Measurements from ENCODE around the gene WNT2. TPM values are rescaled to one million over a fixed set of nuclear protein-coding genes. Genes with fewer than 3 reads are reported as not detected.
"Not testable (repeated sequence)": the region's sequence is repeated elsewhere in the genome, so short reads cannot be mapped to it uniquely, and the experiment has no call there.

The WNT2 gene
- total RNA-seq, 2 experiments from 2014 or later = not detected

DNA sequence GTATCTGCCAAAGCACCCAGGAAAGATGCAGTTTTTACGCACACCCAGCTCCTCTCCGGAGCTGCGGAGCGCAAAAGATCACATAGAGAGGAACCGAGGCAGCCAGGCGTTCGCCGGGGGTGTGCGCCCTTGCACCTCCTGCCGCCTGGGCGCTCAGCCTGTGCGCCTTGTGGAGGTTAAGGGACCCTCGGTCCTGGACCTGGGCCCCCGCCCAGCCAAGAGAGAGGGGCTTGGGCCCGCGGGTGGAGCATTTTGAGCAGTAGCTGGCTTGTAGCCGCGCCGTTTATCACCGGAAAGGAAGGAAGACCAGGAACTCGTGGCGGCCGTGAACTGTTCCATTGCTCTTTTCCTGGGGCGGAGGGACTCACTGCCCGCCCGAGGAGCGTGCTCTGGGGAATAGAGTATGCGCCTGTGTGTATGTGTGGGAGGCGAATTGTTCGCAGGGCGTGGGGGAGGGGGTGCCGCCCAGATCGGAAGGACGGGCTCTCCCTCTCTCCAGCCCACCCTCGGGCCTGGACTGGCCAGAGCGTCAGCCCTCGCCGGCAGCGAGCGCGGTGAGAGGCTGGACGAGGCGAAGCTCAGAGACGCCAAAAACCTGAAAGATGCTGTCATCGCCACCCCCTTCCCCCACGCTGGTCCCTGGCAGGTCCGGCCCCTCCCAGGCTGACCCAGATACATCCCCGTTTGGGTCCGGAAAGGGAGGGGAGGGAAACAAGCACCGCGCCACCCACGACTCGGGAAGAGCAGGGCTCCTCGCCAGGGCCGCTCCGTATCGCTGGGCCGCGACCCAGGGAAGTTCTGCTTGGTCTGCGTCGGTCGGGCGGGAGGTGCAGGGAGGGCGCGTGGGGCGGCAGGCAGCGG is 1.2 kb upstream of the WNT2 start:
- POLR2A ChIA-PET = no interaction called here
- ATAC-seq (ENCODE audit: low read depth) (no peak), DNase-seq (no peak)
- H3K9me3 Mint-ChIP-seq = no peaks in the 10 kb centered on the region
- H3K4me1 Mint-ChIP-seq = no peaks in the 10 kb centered on the region
- H3K27me3 Mint-ChIP-seq = peaks cover 58% of the 10 kb centered on the region
- H3K36me3 Mint-ChIP-seq = peaks cover 2% of the 10 kb centered on the region
- peak overlapping the region; percentile 16 for H3K4me3 Mint-ChIP-seq
- H3K27ac Mint-ChIP-seq = no peak overlapping the region

GRCh38 chr7:117323305-117323850 is 520 bp upstream of the WNT2 start:
- H3K9me3 Mint-ChIP-seq = no peaks in the 10 kb centered on the region
- H3K27ac Mint-ChIP-seq = no peak overlapping the region
- ATAC-seq (ENCODE audit: low read depth) (no peak), DNase-seq (no peak)
- peaks cover 2% of the 10 kb centered on the region for H3K36me3 Mint-ChIP-seq
- POLR2A ChIA-PET = no interaction called here
- H3K4me1 Mint-ChIP-seq = no peaks in the 10 kb centered on the region
- H3K27me3 Mint-ChIP-seq = peaks cover 63% of the 10 kb centered on the region
- peak overlapping the region; percentile 16 for H3K4me3 Mint-ChIP-seq

DNA sequence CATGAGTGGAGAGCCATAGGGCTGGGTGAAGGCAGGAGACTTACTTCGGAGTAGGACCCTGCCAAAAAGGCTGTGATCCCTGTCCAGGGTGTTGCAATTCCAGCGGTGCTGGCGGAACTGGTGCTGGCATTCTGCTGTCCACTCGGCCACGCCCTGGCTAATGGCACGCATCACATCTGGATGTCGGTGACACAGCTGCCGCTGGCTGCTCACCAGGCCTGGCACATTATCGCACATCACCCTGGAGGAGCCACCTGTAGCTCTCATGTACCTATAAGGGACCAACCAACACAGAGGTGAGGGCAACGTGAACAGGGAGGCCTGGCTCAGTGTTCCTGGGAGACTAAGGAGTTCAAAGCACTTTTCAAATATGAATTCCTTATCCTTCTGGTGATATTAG is 2.3 kb downstream of the WNT2 start:
- ATAC-seq (ENCODE audit: low read depth) (no peak), DNase-seq (no peak)
- Mint-ChIP-seq H3K4me3 (no peak overlapping the region), H3K27me3 (peaks cover 50% of the 10 kb centered on the region), H3K4me1 (no peaks in the 10 kb centered on the region), H3K36me3 (peaks cover 2% of the 10 kb centered on the region), H3K27ac (no peak overlapping the region), H3K9me3 (no peaks in the 10 kb centered on the region)
- POLR2A ChIA-PET = no interaction called here

- Mint-ChIP-seq H3K4me3 (no peak overlapping the region), H3K27me3 (peaks cover 42% of the 10 kb centered on the region), H3K9me3 (no peaks in the 10 kb centered on the region), H3K27ac (no peak overlapping the region), H3K4me1 (no peaks in the 10 kb centered on the region), H3K36me3 (peaks cover 2% of the 10 kb centered on the region)
- POLR2A ChIA-PET = no interaction called here
- no peak for ATAC-seq (ENCODE audit: low read depth)
- no peak for DNase-seq
Measured at GRCh38 chr7:117319181-117319580, 3.7 kb downstream of the WNT2 start.

GRCh38 chr7:117313582-117313981 is 9.3 kb downstream of the WNT2 start:
- no peaks in the 10 kb centered on the region for H3K4me1 Mint-ChIP-seq
- ATAC-seq (ENCODE audit: low read depth) (no peak), DNase-seq (no peak)
- POLR2A ChIA-PET = no interaction called here
- H3K9me3 Mint-ChIP-seq = no peaks in the 10 kb centered on the region
- H3K27ac Mint-ChIP-seq = no peak overlapping the region
- H3K27me3 Mint-ChIP-seq = peaks cover 3% of the 10 kb centered on the region
- H3K36me3 Mint-ChIP-seq = no peaks in the 10 kb centered on the region
- H3K4me3 Mint-ChIP-seq = no peak overlapping the region

DNA sequence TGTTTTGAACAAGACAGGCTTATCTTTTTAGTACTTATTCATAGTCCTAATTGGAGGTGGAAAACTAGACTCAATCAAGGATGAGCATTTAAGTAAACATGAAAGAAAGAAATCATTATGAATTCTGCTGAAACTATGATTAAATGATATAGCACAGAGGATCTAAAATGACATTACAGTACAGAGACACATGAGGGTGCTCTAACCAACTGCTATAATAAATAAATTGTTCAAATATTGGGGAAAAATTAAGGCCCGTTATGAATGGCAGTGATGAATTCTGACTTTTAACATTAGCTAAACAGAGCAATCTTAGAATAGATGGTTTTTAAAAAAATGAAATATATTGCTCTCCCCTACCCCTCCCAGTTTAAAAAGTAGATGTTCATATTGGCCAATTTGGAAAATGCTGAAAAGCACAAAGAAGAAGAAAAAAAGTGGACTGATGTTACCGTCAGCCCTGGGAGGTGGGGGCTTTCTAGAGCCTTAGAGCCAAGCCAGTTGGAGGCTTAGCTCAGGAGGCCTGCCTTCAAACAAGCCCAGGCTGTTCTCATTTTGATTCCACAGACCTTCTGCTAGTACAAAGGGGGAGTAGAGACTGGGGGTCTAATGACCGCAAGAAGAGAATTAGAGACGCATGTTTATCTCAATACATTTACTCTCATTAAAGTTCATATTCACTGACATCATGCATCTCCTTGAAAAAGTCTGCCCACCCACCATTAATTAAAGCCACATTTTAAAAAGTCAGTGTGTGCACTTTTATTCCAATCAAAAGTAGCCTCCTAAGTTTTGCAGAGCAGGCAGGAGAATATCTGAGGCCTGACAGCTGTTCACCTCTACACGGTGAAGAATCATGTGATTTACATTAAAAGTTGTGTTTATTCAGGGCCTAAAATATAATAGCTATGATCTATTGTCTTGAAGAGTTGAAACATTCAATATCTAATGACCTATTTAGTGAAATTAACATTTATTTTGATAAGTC is 10.0 kb downstream of the WNT2 start:
- Mint-ChIP-seq H3K4me3 (no peak overlapping the region), H3K4me1 (no peaks in the 10 kb centered on the region), H3K36me3 (no peaks in the 10 kb centered on the region), H3K9me3 (no peaks in the 10 kb centered on the region), H3K27me3 (peaks cover 2% of the 10 kb centered on the region), H3K27ac (no peak overlapping the region)
- DNase-seq (no peak), ATAC-seq (ENCODE audit: low read depth) (no peak)
- POLR2A ChIA-PET = no interaction called here

DNA sequence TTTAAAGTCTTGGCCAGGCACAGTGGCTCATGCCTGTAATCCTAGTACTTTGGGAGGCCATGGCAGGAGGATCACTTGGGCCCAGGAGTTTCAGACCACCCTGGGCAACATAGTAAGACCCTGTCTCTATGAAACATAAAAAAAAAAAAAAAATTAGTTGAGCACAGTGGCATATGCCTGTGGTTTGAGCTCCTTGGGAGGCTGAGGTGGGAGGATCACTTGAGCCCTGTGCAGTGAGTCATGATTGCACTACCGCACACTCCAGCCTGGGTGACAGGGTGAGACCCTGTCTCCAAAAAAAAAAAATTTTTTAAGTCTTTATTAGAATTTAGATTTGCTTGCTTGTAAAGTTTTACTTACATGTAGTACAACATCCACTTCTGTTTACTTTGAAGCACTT is 14.0 kb downstream of the WNT2 start:
- POLR2A ChIA-PET = no interaction called here
- DNase-seq (no peak), ATAC-seq (ENCODE audit: low read depth) (no peak)
- Mint-ChIP-seq H3K9me3 (no peaks in the 10 kb centered on the region), H3K4me1 (no peaks in the 10 kb centered on the region), H3K27me3 (peaks cover 5% of the 10 kb centered on the region), H3K36me3 (no peaks in the 10 kb centered on the region), H3K27ac (no peak overlapping the region), H3K4me3 (no peak overlapping the region)

GRCh38 chr7:117302396-117302795 is 20.5 kb downstream of the WNT2 start:
- ATAC-seq (ENCODE audit: low read depth) = no peak
- no peak for DNase-seq
- Mint-ChIP-seq H3K4me1 (no peaks in the 10 kb centered on the region), H3K27ac (no peak overlapping the region), H3K9me3 (no peaks in the 10 kb centered on the region), H3K4me3 (no peak overlapping the region), H3K27me3 (peaks cover 6% of the 10 kb centered on the region), H3K36me3 (no peaks in the 10 kb centered on the region)
- POLR2A ChIA-PET = no interaction called here

- POLR2A ChIA-PET; H3K27ac Mint-ChIP-seq; DNase-seq; ATAC-seq (ENCODE audit: low read depth); H3K4me3 Mint-ChIP-seq; H3K4me1 Mint-ChIP-seq; H3K9me3 Mint-ChIP-seq; H3K27me3 Mint-ChIP-seq; H3K36me3 Mint-ChIP-seq: not testable (repeated sequence)
Measured at GRCh38 chr7:117300506-117300905, 22.4 kb downstream of the WNT2 start.

- no peak for ATAC-seq (ENCODE audit: low read depth)
Measured at GRCh38 chr7:117297606-117298005, 25.3 kb downstream of the WNT2 start.

GRCh38 chr7:117296066-117296465 is 26.8 kb downstream of the WNT2 start:
- H3K4me1 Mint-ChIP-seq = no peaks in the 10 kb centered on the region
- ATAC-seq (ENCODE audit: low read depth) (no peak), DNase-seq (no peak)
- no peaks in the 10 kb centered on the region for H3K36me3 Mint-ChIP-seq
- H3K27me3 Mint-ChIP-seq = peaks cover 3% of the 10 kb centered on the region
- POLR2A ChIA-PET = no interaction called here
- H3K27ac Mint-ChIP-seq = no peak overlapping the region
- no peak overlapping the region for H3K4me3 Mint-ChIP-seq
- H3K9me3 Mint-ChIP-seq = no peaks in the 10 kb centered on the region

More at GRCh38 chr7:117297606-117298005, 25.3 kb downstream of the WNT2 start:
- no peak for DNase-seq
- H3K36me3 Mint-ChIP-seq = no peaks in the 10 kb centered on the region
- H3K4me3 Mint-ChIP-seq = no peak overlapping the region
- no peaks in the 10 kb centered on the region for H3K4me1 Mint-ChIP-seq
- no peaks in the 10 kb centered on the region for H3K9me3 Mint-ChIP-seq
- POLR2A ChIA-PET = no interaction called here
- peaks cover 3% of the 10 kb centered on the region for H3K27me3 Mint-ChIP-seq
- no peak overlapping the region for H3K27ac Mint-ChIP-seq

GRCh38 chr7:117285826-117286225 is 37.0 kb downstream of the WNT2 start:
- H3K4me3 Mint-ChIP-seq = no peak overlapping the region

GRCh38 chr7:117284692-117285091 is 38.2 kb downstream of the WNT2 start:
- Mint-ChIP-seq H3K4me3 (no peak overlapping the region), H3K4me1 (no peaks in the 10 kb centered on the region), H3K27ac (no peak overlapping the region), H3K9me3 (no peaks in the 10 kb centered on the region), H3K27me3 (no peaks in the 10 kb centered on the region), H3K36me3 (no peaks in the 10 kb centered on the region)
- ATAC-seq (ENCODE audit: low read depth) (no peak), DNase-seq (no peak)
- POLR2A ChIA-PET = no interaction called here

More at GRCh38 chr7:117285826-117286225, 37.0 kb downstream of the WNT2 start:
- Mint-ChIP-seq H3K4me1 (no peaks in the 10 kb centered on the region), H3K27ac (no peak overlapping the region), H3K36me3 (no peaks in the 10 kb centered on the region), H3K9me3 (no peaks in the 10 kb centered on the region), H3K27me3 (no peaks in the 10 kb centered on the region)
- no peak for ATAC-seq (ENCODE audit: low read depth)
- DNase-seq = no peak
- POLR2A ChIA-PET = no interaction called here

Data from activated naive CD8-positive, alpha-beta T cell treated with anti-CD3 and anti-CD28 coated beads, Interleukin-2, amount 10 ng/mL, durations not matched to agents 7 days and 5 days (primary cell).